Muscle of leg (tissue), 11 donors: Measurements from ENCODE around the gene ETV5. TPM values are rescaled to one million over a fixed set of nuclear protein-coding genes. Genes with fewer than 3 reads are reported as not detected.
A peak's percentile ranks its signal among the peaks of the same experiment; 100 is the strongest.

ENCODE experiments used
- DNase-seq: peaks from one replicate; pipeline ENCODE4 v3.0.0; 2013
- H3K27ac ChIP-seq: one replicate; pipeline ENCODE4 v1.5.1; 2013; ENCODE audit warnings: mild to moderate bottlenecking, low read length, control low read depth
- H3K27me3 ChIP-seq: one replicate; pipeline ENCODE4 v1.6.1; 2013; ENCODE audit warnings: low read length; ENCODE audit not compliant: control insufficient read depth, insufficient read depth
- H3K36me3 ChIP-seq: one replicate; pipeline ENCODE4 v1.6.1; 2013; ENCODE audit warnings: low read length; ENCODE audit not compliant: control insufficient read depth, insufficient read depth
- H3K4me1 ChIP-seq: one replicate; pipeline ENCODE4 v1.6.1; 2013; ENCODE audit warnings: low read length; ENCODE audit not compliant: control insufficient read depth, insufficient read depth
- H3K4me3 ChIP-seq: one replicate; pipeline ENCODE4 v1.5.1; 2013; ENCODE audit warnings: low read length, control low read depth
- H3K9me3 ChIP-seq: replicated peaks from 2 replicates; pipeline ENCODE4 v1.6.1; 2013; ENCODE audit warnings: low read depth, low read length; ENCODE audit not compliant: control insufficient read depth
- WGBS: methylation state at CpG from one replicate; pipeline ENCODE4 v1.1.5; 2013; ENCODE audit warnings: missing lambda C conversion rate; ENCODE audit not compliant: insufficient coverage; 5-methylcytosine and 5-hydroxymethylcytosine counted together
- polyA plus RNA-seq, 8 donors: library from polyadenylated mRNA; unstranded; fragments of 120-200 nt; gene quantifications; one replicate each; pipeline versions ENCODE4 v1.2.1 to v1.2.3, GENCODE V29; 2013; ENCODE audit warnings: inconsistent platforms in 1 of 8, low replicate concordance in 1 of 8; ENCODE audit not compliant: insufficient read length in 8 of 8, insufficient read depth in 1 of 8
- total RNA-seq: library from RNA; stranded (reverse); fragments of 120-200 nt; gene quantifications from one replicate; pipeline ENCODE4 v1.2.4, GENCODE V29; 2013

The ETV5 gene
- total and polyA plus RNA-seq, 9 donors: 25.6 to 34.5 (median 29.9) TPM

GRCh38 chr3:186088335-186088734 lies 20.6 kb downstream of the ETV5 start:
- no peak for DNase-seq
- H3K36me3 ChIP-seq: no peaks in the 10 kb centered on the region
- no CpG with 5 or more reads among the region's 2 CpGs for WGBS
- H3K27me3 ChIP-seq: no peaks in the 10 kb centered on the region
- no peaks in the 10 kb centered on the region for H3K9me3 ChIP-seq
- H3K27ac ChIP-seq: no peak overlapping the region
- no peak overlapping the region for H3K4me3 ChIP-seq
- peaks cover 8% of the 10 kb centered on the region for H3K4me1 ChIP-seq

GRCh38 chr3:186084264-186084663 lies 24.6 kb downstream of the ETV5 start:
- H3K36me3 ChIP-seq: peaks cover 5% of the 10 kb centered on the region
- no peak for DNase-seq
- H3K4me3 ChIP-seq: no peak overlapping the region
- H3K27ac ChIP-seq: no peak overlapping the region
- H3K9me3 ChIP-seq: no peaks in the 10 kb centered on the region
- H3K4me1 ChIP-seq: no peaks in the 10 kb centered on the region
- H3K27me3 ChIP-seq: no peaks in the 10 kb centered on the region
- 81% methylated on average over 3 of the region's 4 CpGs for whole genome bisulfite sequencing

GRCh38 chr3:186083746-186084145 lies 25.1 kb downstream of the ETV5 start:
- Histone ChIP-seq H3K4me3 (no peak overlapping the region), H3K27ac (no peak overlapping the region), H3K27me3 (no peaks in the 10 kb centered on the region), H3K4me1 (no peaks in the 10 kb centered on the region), H3K9me3 (no peaks in the 10 kb centered on the region), H3K36me3 (peaks cover 9% of the 10 kb centered on the region)
- no peak for DNase-seq
- WGBS: no CpG with 5 or more reads among the region's 2 CpGs

GRCh38 chr3:186082150-186082549 lies 26.7 kb downstream of the ETV5 start:
- DNase-seq: no peak
- peaks cover 19% of the 10 kb centered on the region for H3K36me3 ChIP-seq
- H3K4me1 ChIP-seq: no peaks in the 10 kb centered on the region
- no peak overlapping the region for H3K4me3 ChIP-seq
- no peaks in the 10 kb centered on the region for H3K9me3 ChIP-seq
- H3K27ac ChIP-seq: no peak overlapping the region
- WGBS: 100% methylated on average over 4 of the region's 8 CpGs
- H3K27me3 ChIP-seq: no peaks in the 10 kb centered on the region

GRCh38 chr3:186081678-186082077 lies 27.2 kb downstream of the ETV5 start:
- no peaks in the 10 kb centered on the region for H3K9me3 ChIP-seq
- no peak overlapping the region for H3K4me3 ChIP-seq
- no peak overlapping the region for H3K27ac ChIP-seq
- no peaks in the 10 kb centered on the region for H3K4me1 ChIP-seq
- no peak for DNase-seq
- H3K27me3 ChIP-seq: no peaks in the 10 kb centered on the region
- peaks cover 19% of the 10 kb centered on the region for H3K36me3 ChIP-seq
- WGBS: no CpG with 5 or more reads among the region's 2 CpGs

GRCh38 chr3:186080849-186081438 lies 27.9 kb downstream of the ETV5 start:
- Histone ChIP-seq H3K27me3 (no peaks in the 10 kb centered on the region), H3K36me3 (peaks cover 21% of the 10 kb centered on the region), H3K9me3 (no peaks in the 10 kb centered on the region), H3K4me3 (no peak overlapping the region), H3K4me1 (no peaks in the 10 kb centered on the region), H3K27ac (no peak overlapping the region)
- DNase-seq: no peak
- 64% methylated on average over 2 of the region's 5 CpGs for WGBS

- Histone ChIP-seq H3K36me3 (peaks cover 21% of the 10 kb centered on the region), H3K4me3 (no peak overlapping the region), H3K4me1 (no peaks in the 10 kb centered on the region), H3K27me3 (no peaks in the 10 kb centered on the region), H3K9me3 (peaks cover 1% of the 10 kb centered on the region), H3K27ac (no peak overlapping the region)
- peak; percentile 31 for DNase-seq
- WGBS: 67% methylated on average over 6 of the region's 7 CpGs
Measured at GRCh38 chr3:186079925-186080324, 29.0 kb downstream of the ETV5 start.

- Histone ChIP-seq H3K27ac (no peak overlapping the region), H3K36me3 (peaks cover 22% of the 10 kb centered on the region), H3K4me3 (no peak overlapping the region), H3K4me1 (no peaks in the 10 kb centered on the region), H3K27me3 (no peaks in the 10 kb centered on the region), H3K9me3 (peaks cover 2% of the 10 kb centered on the region)
- DNase-seq: no peak
- WGBS: no CpG with 5 or more reads among the region's 6 CpGs
Measured at GRCh38 chr3:186077466-186077865, 31.4 kb downstream of the ETV5 start.

- Histone ChIP-seq H3K4me3 (no peak overlapping the region), H3K27ac (no peak overlapping the region), H3K9me3 (peaks cover 2% of the 10 kb centered on the region), H3K36me3 (peaks cover 22% of the 10 kb centered on the region), H3K27me3 (no peaks in the 10 kb centered on the region), H3K4me1 (no peaks in the 10 kb centered on the region)
- DNase-seq: no peak
- no CpG with 5 or more reads among the region's 4 CpGs for WGBS
Measured at GRCh38 chr3:186075931-186076567, 32.8 kb downstream of the ETV5 start.

GRCh38 chr3:186075489-186075888 lies 33.4 kb downstream of the ETV5 start:
- H3K27ac ChIP-seq: no peak overlapping the region
- WGBS: no CpG with 5 or more reads among the region's 2 CpGs
- H3K9me3 ChIP-seq: peaks cover 2% of the 10 kb centered on the region
- H3K36me3 ChIP-seq: peaks cover 22% of the 10 kb centered on the region
- H3K4me3 ChIP-seq: no peak overlapping the region
- H3K27me3 ChIP-seq: no peaks in the 10 kb centered on the region
- DNase-seq: no peak
- H3K4me1 ChIP-seq: peaks cover 3% of the 10 kb centered on the region
